GM18505 (cell line): ENCODE data around the gene CUX1.

ENCODE experiments used
- ATAC-seq: cut with Tn5 transposase; IDR thresholded peaks from one replicate; pipeline ENCODE4 v1.9.1; 2021; ENCODE audit not compliant: unreplicated experiment
- POLR2A ChIP-seq: IDR thresholded peaks from 4 replicates; pipeline ENCODE4 v1.6.1; 2011; ENCODE audit warnings: borderline replicate concordance; ENCODE audit not compliant: insufficient read depth, insufficient read length; ENCODE audit errors: extremely low read depth

CUX1 gene

GRCh38 chr7:102082693-102083368 lies 265.4 kb downstream of the CUX1 start:
- no peak for ATAC-seq
- TF ChIP-seq POLR2A, result no peak

DNA sequence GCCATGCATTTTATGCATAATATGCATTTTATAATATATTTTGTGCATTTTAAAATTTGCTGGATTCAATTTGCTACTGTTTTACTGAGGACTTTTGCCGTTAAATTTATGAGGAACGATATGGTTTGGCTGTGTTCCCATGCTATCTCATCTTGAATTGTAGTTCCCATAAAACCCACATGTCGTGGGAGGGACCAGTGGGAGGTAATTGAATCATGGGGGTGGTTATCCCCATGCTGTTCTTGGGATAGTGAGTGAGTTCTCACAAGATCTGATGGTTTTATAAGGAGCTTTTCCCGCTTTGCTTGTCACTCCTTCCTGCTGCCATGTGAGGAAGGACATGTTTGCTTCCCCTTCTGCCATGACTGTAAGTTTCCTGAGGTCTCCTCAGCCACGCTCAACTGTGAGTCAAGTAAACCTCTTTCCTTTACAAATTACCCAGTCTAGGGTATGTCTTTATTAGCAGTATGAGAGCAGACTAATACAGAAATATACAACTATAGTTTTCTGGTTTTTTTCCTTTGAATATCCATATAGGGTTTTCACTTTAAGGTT lies 267.9 kb downstream of the CUX1 start:
- TF ChIP-seq POLR2A, result no peak
- no peak for ATAC-seq

DNA sequence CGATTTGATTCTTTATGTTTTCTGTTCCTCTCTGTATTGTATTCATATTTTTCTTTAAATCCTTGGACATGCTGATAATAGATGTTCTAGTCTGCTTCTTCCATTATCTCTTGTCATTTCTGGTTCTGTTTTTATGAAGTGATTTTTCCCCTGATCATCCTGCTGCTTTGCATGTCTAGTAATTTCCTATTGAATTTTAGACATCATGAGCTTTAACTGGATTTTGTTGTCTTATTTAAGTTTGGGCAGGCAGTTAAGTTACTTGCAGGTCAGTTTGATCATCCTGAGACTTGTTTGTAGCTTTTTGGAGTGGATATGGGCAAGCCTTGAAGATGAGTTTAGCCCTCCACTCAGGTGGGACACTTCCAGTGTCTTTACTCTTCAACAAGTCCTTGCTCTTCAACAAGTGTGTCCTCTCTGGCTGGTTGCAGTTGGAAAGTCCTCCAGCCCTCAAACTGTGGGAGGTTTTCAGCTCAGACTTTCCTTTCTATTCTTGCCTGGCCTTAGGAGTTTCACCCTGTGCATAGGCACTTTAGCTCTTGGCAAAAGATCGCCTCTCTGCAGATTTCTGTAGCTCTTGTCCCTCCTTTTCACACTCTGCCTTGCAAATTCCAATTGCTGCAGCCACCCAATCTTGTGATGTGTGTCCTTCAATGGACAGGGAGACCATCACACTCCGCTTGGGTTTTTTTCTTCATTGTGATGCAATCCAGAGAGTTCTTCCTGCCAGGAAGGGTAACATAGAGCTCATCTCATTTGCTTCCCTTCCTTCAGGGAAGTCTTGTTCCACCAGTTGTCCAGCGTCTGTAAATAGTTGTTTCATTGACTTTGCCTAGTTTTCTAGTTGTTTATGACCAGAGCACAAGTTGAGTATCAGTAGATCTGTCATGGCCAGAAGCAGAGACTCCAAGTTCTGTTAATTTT lies 272.0 kb downstream of the CUX1 start:
- ATAC-seq, result no peak
- no peak for TF ChIP-seq POLR2A

- ATAC-seq, result no peak
- TF ChIP-seq POLR2A, result no peak
These were observed 276.3 kb downstream of the CUX1 start for GRCh38 chr7:102093599-102094315.

DNA sequence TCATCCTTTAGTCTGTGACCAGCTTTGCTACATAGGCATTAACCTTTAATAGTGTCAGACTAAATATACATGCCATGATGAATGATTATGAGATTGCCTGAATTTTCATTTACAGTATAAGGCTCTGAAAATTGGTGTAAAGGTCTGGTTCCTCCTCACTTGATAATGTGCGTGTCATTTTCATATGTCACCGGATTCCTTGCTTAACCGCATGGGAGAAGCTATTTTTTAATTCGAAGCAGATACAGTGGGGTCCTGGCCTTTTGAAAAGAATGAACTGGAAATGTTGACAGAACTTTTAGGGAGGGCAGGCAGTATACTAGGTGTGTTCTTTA lies 276.9 kb downstream of the CUX1 start:
- no peak for ATAC-seq
- TF ChIP-seq POLR2A, result no peak

DNA sequence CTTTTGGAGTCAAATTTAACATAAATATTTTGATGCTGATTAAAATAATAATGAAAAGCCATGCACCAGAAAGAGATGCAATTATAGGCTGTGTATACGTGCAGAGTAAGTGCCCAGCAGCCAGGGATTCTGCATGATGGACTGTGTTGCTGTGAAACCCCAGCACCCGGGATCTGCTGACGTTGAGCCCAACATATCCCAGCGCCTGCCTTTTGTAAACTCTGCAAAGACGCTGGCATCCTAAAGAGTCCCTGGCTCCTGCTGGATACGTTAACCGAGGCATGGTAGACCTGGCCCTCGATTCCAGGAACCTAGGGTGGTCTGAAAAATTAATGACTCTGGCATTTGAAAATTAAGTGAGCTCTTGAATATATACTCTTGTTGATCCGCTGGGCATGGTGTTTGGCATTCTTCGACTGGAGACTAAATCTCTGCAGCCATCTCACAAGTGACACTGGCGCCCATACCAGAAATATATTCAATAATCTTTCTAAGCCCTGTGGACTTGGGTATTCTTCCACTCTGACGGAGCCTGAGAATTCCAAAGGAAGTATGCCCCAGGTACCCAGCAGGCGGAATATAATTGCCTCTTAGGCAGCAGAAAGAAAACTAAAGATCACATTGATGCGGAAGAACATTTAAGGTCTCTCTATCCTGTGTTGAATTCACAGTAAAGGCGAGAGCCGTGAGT lies 278.0 kb downstream of the CUX1 start:
- TF ChIP-seq POLR2A, result no peak
- ATAC-seq, result no peak

GRCh38 chr7:102096012-102096332 lies 278.5 kb downstream of the CUX1 start:
- no peak for TF ChIP-seq POLR2A
- no peak for ATAC-seq

DNA sequence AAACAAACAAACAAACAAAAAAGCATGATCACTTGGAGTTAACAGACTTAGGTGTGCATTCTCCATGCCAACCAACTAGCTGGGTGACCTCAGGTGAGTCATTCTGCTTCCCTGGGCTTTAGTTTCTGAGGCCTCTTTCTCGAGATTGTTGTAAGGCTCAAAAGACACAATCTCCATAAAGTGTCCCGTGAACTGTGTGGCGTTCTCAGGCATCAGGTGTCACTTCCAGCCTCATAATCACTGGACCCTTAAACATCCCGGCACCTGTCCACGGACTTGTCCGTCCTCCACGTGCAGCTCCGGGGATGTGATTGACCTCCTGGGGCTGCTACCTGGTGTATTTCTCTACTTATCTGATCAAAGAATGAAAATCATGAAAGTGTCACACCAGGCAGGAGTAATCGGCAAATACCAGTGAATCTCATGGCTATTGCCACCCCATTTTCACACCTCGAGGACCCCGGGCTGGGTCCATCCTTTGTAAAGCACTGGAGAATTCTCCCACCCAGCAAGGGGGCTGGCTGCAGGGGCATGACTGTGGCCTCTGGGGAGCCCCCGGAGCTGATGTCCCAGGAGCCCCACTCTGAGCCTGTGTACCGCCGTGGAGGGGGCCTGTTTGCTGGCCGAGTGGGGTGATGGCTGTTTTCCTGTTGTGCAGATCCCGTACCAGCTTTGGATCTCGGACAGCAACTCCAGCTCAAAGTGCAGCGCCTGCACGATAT lies 279.4 kb downstream of the CUX1 start:
- no peak for ATAC-seq
- no peak for TF ChIP-seq POLR2A

- no peak for TF ChIP-seq POLR2A
- ATAC-seq, result no peak
These were observed 280.3 kb downstream of the CUX1 start for GRCh38 chr7:102097601-102098161.

DNA sequence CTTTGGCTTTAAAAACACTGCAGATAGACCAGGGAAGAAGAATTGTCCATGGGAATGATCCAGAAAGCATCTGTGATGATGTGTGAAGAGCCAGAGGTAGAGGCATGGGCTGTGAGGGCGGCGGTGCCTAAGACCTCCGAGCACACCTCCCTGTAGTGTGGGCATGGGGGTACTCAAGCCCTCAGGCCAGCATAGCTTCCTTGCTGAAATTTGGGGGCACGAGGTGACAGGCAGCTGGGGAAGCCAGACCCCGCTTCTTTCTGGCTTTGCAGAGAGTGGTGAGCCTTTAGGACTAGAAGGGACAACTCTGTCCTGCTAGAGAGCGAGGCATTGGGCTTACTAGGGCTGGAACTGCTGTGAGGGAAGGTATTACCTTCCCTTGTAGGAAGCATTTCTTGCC lies 281.6 kb downstream of the CUX1 start:
- ATAC-seq, result no peak
- no peak for TF ChIP-seq POLR2A

DNA sequence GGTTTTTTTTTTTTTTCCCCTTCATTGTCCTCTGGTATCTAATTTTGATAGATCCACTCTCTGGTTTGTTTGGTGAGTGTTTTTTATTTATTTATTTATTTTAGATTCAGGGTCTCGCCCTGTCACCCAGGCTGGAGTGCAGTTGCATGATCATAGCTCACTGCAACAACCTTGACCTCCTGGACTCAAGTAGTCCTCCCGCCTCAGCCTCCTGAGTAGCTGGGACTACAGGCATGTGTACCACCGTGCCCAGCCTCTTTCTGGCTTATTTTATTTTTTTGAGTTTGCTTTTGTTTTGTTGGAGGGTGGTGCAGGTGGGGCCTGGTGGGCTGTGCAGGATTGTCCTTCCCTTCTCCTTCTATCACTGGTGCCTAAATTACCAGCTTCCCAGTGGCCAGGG lies 282.0 kb downstream of the CUX1 start:
- no peak for TF ChIP-seq POLR2A
- ATAC-seq, result no peak

GRCh38 chr7:102101111-102101551 lies 283.7 kb downstream of the CUX1 start:
- no peak for ATAC-seq

DNA sequence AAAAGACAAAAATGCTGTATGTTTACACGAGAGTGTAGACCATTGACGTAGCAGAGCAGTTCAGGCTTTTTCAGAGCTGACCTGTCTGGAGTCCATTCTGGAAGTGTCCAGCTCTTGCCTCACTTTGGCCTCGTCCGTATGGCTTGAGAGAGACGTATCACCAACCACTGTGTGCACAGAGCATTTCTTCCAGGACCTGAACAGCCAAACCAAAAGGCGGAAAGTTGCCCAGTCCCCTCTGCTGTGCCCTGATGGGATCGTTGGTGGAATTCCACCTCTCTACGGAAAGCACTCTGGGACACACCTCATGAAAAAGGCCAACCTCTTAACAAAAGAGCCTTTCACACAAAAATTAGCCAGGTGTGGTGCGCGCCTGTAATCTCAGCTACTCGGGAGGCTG lies 284.5 kb downstream of the CUX1 start:
- no peak for ATAC-seq
- TF ChIP-seq POLR2A, result no peak

More at GRCh38 chr7:102101111-102101551, 283.7 kb downstream of the CUX1 start:
- no peak for TF ChIP-seq POLR2A

- no peak for ATAC-seq
- TF ChIP-seq POLR2A, result no peak
These were observed 285.6 kb downstream of the CUX1 start for GRCh38 chr7:102103027-102103372.
